Upper lobe of left lung (tissue), 4 donors: ENCODE results near the gene ZNF185.

ENCODE experiments used
- CTCF ChIP-seq, 6 experiments: fragments of 450-650 bp in 4 of 6; fragments of 200-600 bp in 2 of 6; sonication (generic) in 2 of 6; IDR thresholded peaks; one replicate each; pipeline ENCODE4 v1.5.1; 2016 to 2019; ENCODE audit warnings: antibody characterized with exemption in 6 of 6
- POLR2A ChIP-seq, 4 donors: fragments of 450-650 bp; IDR thresholded peaks; one replicate each; pipeline ENCODE4 v1.5.1; 2016 to 2017; ENCODE audit warnings: antibody characterized with exemption in 4 of 4, mild to moderate bottlenecking in 2 of 4

GRCh38 chrX:152925835-152926234 is 28.0 kb downstream of the ZNF185 start:
- no peak for TF ChIP-seq CTCF (IDR thresholded peaks at IDR 0.05)
- no peak for TF ChIP-seq POLR2A (IDR thresholded peaks at IDR 0.05)
